ENCODE data around the gene GALNT18.

GRCh38 chr11:11346303-11346702 is 275.5 kb downstream of the GALNT18 start:
- TF ChIP-seq POLR2AphosphoS5 (IDR thresholded peaks at IDR 0.05) (no peak), EZH2 (IDR thresholded peaks at IDR 0.05; ENCODE audit: borderline replicate concordance, insufficient read depth, low read length, poor library complexity, severe bottlenecking) (no peak), CTCF (IDR thresholded peaks at IDR 0.05; ENCODE audit: poor library complexity, severe bottlenecking) (no peak), EP300 (conservative IDR thresholded peaks at IDR 0.05; ENCODE audit: poor library complexity, severe bottlenecking) (no peak), SMC3 (conservative IDR thresholded peaks at IDR 0.05; ENCODE audit: poor library complexity) (no peak)

Data from neural cell (in vitro differentiated cells).